ENCODE data around the gene SNCB. TPM values are rescaled to one million over a fixed set of nuclear protein-coding genes. Genes with fewer than 3 reads are reported as not detected.

Gene SNCB
- total RNA-seq, 6 experiments from 2014 or later = not detected

DNA sequence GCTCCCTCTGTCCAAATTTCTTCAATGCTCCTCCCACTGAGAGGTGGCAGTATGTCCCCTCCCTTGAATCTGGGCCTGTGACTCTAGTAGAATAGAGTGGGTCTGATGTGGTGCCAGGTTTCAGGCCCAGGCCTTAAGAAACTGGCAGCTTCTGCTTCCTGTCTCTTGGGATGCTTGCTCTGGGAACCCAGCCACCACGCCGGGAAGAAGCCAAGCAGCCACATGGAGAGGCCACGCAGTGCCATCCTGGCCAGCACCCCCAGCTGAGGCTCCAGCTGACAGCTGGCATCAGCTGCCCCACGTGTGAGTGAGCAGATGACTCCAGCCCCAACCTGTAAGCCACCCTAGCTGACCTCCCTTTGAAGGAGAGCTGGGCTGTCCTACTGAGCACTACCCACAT is 9.6 kb upstream of the SNCB start:
- intact Hi-C loops (cut with DNase I) = no loop called here
- Histone ChIP-seq H3K4me3 (no peak overlapping the region), H3K27me3 (no peaks in the 10 kb centered on the region), H3K4me1 (no peaks in the 10 kb centered on the region), H3K27ac (no peak overlapping the region), H3K36me3 (no peaks in the 10 kb centered on the region), H3K9me3 (no peaks in the 10 kb centered on the region)
- TF ChIP-seq POLR2A (IDR thresholded peaks at IDR 0.05) = no peak
- TF ChIP-seq, protein P1, sequence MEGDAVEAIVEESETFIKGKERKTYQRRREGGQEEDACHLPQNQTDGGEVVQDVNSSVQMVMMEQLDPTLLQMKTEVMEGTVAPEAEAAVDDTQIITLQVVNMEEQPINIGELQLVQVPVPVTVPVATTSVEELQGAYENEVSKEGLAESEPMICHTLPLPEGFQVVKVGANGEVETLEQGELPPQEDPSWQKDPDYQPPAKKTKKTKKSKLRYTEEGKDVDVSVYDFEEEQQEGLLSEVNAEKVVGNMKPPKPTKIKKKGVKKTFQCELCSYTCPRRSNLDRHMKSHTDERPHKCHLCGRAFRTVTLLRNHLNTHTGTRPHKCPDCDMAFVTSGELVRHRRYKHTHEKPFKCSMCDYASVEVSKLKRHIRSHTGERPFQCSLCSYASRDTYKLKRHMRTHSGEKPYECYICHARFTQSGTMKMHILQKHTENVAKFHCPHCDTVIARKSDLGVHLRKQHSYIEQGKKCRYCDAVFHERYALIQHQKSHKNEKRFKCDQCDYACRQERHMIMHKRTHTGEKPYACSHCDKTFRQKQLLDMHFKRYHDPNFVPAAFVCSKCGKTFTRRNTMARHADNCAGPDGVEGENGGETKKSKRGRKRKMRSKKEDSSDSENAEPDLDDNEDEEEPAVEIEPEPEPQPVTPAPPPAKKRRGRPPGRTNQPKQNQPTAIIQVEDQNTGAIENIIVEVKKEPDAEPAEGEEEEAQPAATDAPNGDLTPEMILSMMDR (IDR thresholded peaks at IDR 0.05) = no peak
- WGBS (ENCODE audit: insufficient coverage, low coverage, low lambda C conversion rate, missing lambda C conversion rate) = no CpG with 5 or more reads among the region's 4 CpGs
- ATAC-seq (no peak), DNase-seq (no peak)

DNA sequence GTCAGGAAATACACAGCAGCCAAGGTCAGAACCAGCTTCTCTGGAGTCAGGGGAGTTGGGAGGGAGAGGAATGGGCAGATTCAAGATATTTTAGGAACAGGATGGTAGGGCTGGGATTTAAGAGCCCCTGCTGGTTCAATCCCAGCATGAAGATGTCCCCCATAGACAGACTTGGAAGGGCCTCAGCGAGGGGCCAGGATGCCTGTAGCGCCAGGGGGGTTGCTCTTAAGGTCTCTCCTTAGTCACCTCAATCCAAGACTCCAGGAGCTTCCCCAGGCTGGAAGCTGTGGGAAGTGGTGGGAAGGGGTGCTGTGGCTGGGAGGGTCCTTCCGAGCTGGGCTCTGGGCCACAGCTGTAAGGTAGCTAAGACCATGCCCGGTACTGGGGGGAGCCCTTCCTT is 8.9 kb upstream of the SNCB start:
- no peak overlapping the region for H3K4me3 ChIP-seq
- no peaks in the 10 kb centered on the region for H3K4me1 ChIP-seq
- DNase-seq (no peak), ATAC-seq (no peak)
- no peaks in the 10 kb centered on the region for H3K36me3 ChIP-seq
- no peaks in the 10 kb centered on the region for H3K27me3 ChIP-seq
- TF ChIP-seq, protein P1 (IDR thresholded peaks at IDR 0.05) = no peak
- no peak for TF ChIP-seq POLR2A (IDR thresholded peaks at IDR 0.05)
- intact Hi-C loops (cut with DNase I) = no loop called here
- no peaks in the 10 kb centered on the region for H3K9me3 ChIP-seq
- H3K27ac ChIP-seq = no peak overlapping the region
- 100% methylated on average over 1 of the region's 4 CpGs for WGBS (ENCODE audit: insufficient coverage, low coverage, low lambda C conversion rate, missing lambda C conversion rate)

GRCh38 chr5:176638437-176638836 is 8.1 kb upstream of the SNCB start:
- no peak for DNase-seq

GRCh38 chr5:176637556-176637955 is 7.2 kb upstream of the SNCB start:
- no peak overlapping the region for H3K27ac ChIP-seq
- H3K4me3 ChIP-seq = no peak overlapping the region
- H3K36me3 ChIP-seq = no peaks in the 10 kb centered on the region
- no peaks in the 10 kb centered on the region for H3K9me3 ChIP-seq
- no peaks in the 10 kb centered on the region for H3K27me3 ChIP-seq
- no peaks in the 10 kb centered on the region for H3K4me1 ChIP-seq
- TF ChIP-seq POLR2A (IDR thresholded peaks at IDR 0.05) = no peak
- TF ChIP-seq, protein P1 (IDR thresholded peaks at IDR 0.05) = no peak
- intact Hi-C loops (cut with DNase I) = no loop called here
- WGBS (ENCODE audit: insufficient coverage, low coverage, low lambda C conversion rate, missing lambda C conversion rate) = 47% methylated on average over 4 of the region's 4 CpGs
- ATAC-seq (no peak), DNase-seq (no peak)

More at GRCh38 chr5:176638437-176638836, 8.1 kb upstream of the SNCB start:
- Histone ChIP-seq H3K4me3 (no peak overlapping the region), H3K9me3 (no peaks in the 10 kb centered on the region), H3K27me3 (no peaks in the 10 kb centered on the region), H3K36me3 (no peaks in the 10 kb centered on the region), H3K27ac (no peak overlapping the region), H3K4me1 (no peaks in the 10 kb centered on the region)
- intact Hi-C loops (cut with DNase I) = no loop called here
- no peak for ATAC-seq
- TF ChIP-seq, protein P1 (IDR thresholded peaks at IDR 0.05) = no peak
- TF ChIP-seq POLR2A (IDR thresholded peaks at IDR 0.05) = no peak
- WGBS (ENCODE audit: insufficient coverage, low coverage, low lambda C conversion rate, missing lambda C conversion rate) = 91% methylated on average over 3 of the region's 3 CpGs

GRCh38 chr5:176636426-176636825 is 6.1 kb upstream of the SNCB start:
- intact Hi-C loops (cut with DNase I) = no loop called here
- 36% methylated on average over 6 of the region's 9 CpGs for WGBS (ENCODE audit: insufficient coverage, low coverage, low lambda C conversion rate, missing lambda C conversion rate)
- Histone ChIP-seq H3K9me3 (no peaks in the 10 kb centered on the region), H3K27me3 (no peaks in the 10 kb centered on the region), H3K4me1 (no peaks in the 10 kb centered on the region), H3K4me3 (no peak overlapping the region), H3K27ac (no peak overlapping the region), H3K36me3 (no peaks in the 10 kb centered on the region)
- ATAC-seq (no peak), DNase-seq (no peak)
- no peak for TF ChIP-seq POLR2A (IDR thresholded peaks at IDR 0.05)

Measured in right lobe of liver (tissue), 6 donors.